Progenitor cell of endocrine pancreas (in vitro differentiated cells): Measurements from ENCODE around the gene RIMBP2. TPM values are rescaled to one million over a fixed set of nuclear protein-coding genes. Genes with fewer than 3 reads are reported as not detected.
"Not testable (repeated sequence)": the region's sequence is repeated elsewhere in the genome, so short reads cannot be mapped to it uniquely, and the experiment has no call there.

Experiments used
- DNase-seq: peaks from one replicate; pipeline ENCODE4 v3.0.0; 2021; ENCODE audit warnings: low spot score; ENCODE audit not compliant: unreplicated experiment
- H3K27ac Mint-ChIP-seq: 2 replicates; pipeline ENCODE4 v1.8.0; 2021; ENCODE audit warnings: mild to moderate bottlenecking, moderate library complexity, mixed read lengths
- H3K27me3 Mint-ChIP-seq: 2 replicates; pipeline ENCODE4 v1.8.0; 2021; ENCODE audit warnings: mixed read lengths
- H3K36me3 Mint-ChIP-seq: 2 replicates; pipeline ENCODE4 v1.8.0; 2022; ENCODE audit warnings: mixed read lengths; ENCODE audit not compliant: insufficient read depth
- H3K4me1 Mint-ChIP-seq: 2 replicates; pipeline ENCODE4 v1.8.0; 2021; ENCODE audit warnings: low read depth, mixed read lengths
- H3K4me3 Mint-ChIP-seq: 2 replicates; pipeline ENCODE4 v1.8.0; 2021; ENCODE audit warnings: low read depth, mild to moderate bottlenecking, moderate library complexity, mixed read lengths
- H3K9me3 Mint-ChIP-seq: 2 replicates; pipeline ENCODE4 v1.8.0; 2021; ENCODE audit warnings: low read depth, mixed read lengths
- CTCF ChIP-seq: fragments of 200-600 bp; sonication (generic); IDR thresholded peaks from one replicate; pipeline ENCODE4 v1.5.0; 2021; ENCODE audit warnings: antibody characterized with exemption, mild to moderate bottlenecking; ENCODE audit not compliant: unreplicated experiment
- total RNA-seq: library from RNA; stranded (reverse); gene quantifications from 2 replicates; pipeline ENCODE4 v1.2.1, GENCODE V29; 2021

The RIMBP2 gene
- total RNA-seq, 1 donor from 2014 or later, result 31.6 TPM

- no peak overlapping the region for H3K4me3 Mint-ChIP-seq
- H3K27me3 Mint-ChIP-seq, result peaks cover 17% of the 10 kb centered on the region
- no peak overlapping the region for H3K27ac Mint-ChIP-seq
- no peaks in the 10 kb centered on the region for H3K36me3 Mint-ChIP-seq
- H3K9me3 Mint-ChIP-seq, result no peaks in the 10 kb centered on the region
- DNase-seq, result no peak
- TF ChIP-seq CTCF, result no peak
- H3K4me1 Mint-ChIP-seq, result no peaks in the 10 kb centered on the region
These were observed 46.2 kb upstream of the RIMBP2 start for GRCh38 chr12:130762319-130762675.

GRCh38 chr12:130761537-130762318, 45.6 kb upstream of the RIMBP2 start:
- Mint-ChIP-seq H3K4me1 (no peaks in the 10 kb centered on the region), H3K27me3 (peaks cover 17% of the 10 kb centered on the region), H3K36me3 (no peaks in the 10 kb centered on the region), H3K9me3 (no peaks in the 10 kb centered on the region), H3K27ac (no peak overlapping the region), H3K4me3 (no peak overlapping the region)
- peak; percentile 59 for TF ChIP-seq CTCF
- peak; percentile 39 for DNase-seq

- H3K27me3 Mint-ChIP-seq, result peaks cover 18% of the 10 kb centered on the region
- no peaks in the 10 kb centered on the region for H3K4me1 Mint-ChIP-seq
- TF ChIP-seq CTCF, result no peak
- no peaks in the 10 kb centered on the region for H3K36me3 Mint-ChIP-seq
- H3K4me3 Mint-ChIP-seq, result no peak overlapping the region
- no peak for DNase-seq
- no peak overlapping the region for H3K27ac Mint-ChIP-seq
- H3K9me3 Mint-ChIP-seq, result no peaks in the 10 kb centered on the region
These were observed 38.3 kb upstream of the RIMBP2 start for GRCh38 chr12:130754234-130754901.

- no peak overlapping the region for H3K27ac Mint-ChIP-seq
- peak; percentile 39 for TF ChIP-seq CTCF
- H3K36me3 Mint-ChIP-seq, result no peaks in the 10 kb centered on the region
- no peaks in the 10 kb centered on the region for H3K9me3 Mint-ChIP-seq
- peaks cover 24% of the 10 kb centered on the region for H3K27me3 Mint-ChIP-seq
- DNase-seq, result no peak
- H3K4me3 Mint-ChIP-seq, result no peak overlapping the region
- H3K4me1 Mint-ChIP-seq, result peaks cover 3% of the 10 kb centered on the region
These were observed 36.7 kb upstream of the RIMBP2 start for GRCh38 chr12:130752692-130753230.

- not testable (repeated sequence) for H3K4me1 Mint-ChIP-seq, DNase-seq, H3K4me3 Mint-ChIP-seq, H3K27ac Mint-ChIP-seq, H3K9me3 Mint-ChIP-seq, H3K36me3 Mint-ChIP-seq
- H3K27me3 Mint-ChIP-seq, result peaks cover 25% of the 10 kb centered on the region
These were observed 35.9 kb upstream of the RIMBP2 start for GRCh38 chr12:130752037-130752436.
